HCT116 (cell line): Measurements from ENCODE around the gene FAF2. TPM values are rescaled to one million over a fixed set of nuclear protein-coding genes. Genes with fewer than 3 reads are reported as not detected.

ENCODE experiments used
- ATAC-seq: fragments of 200-7000 bp; cut with Tn5 transposase; 2 replicates; pipeline ENCODE4 v1.9.1; 2020; ENCODE audit warnings: mild to moderate bottlenecking, moderate library complexity
- BruUV-seq: library from RNA; stranded (reverse); fragments of 400-500 nt; replicated peaks from 2 replicates; lab custom pipeline; 2021; lab: Mats Ljungman, UMichigan
- CTCF ChIA-PET: fragments of 300-600 bp; sonication (Branson Sonifier 250); formaldehyde crosslinking; loops from one replicate; lab custom pipeline; 2021; ENCODE audit warnings: antibody characterized with exemption; lab: Charles Lee
- POLR2A ChIA-PET: fragments of 300-600, 350-600 bp; sonication (Branson Sonifier 250); formaldehyde crosslinking; loops from one replicate; lab custom pipeline; 2021; ENCODE audit warnings: antibody characterized with exemption; lab: Charles Lee
- RAD21 ChIA-PET, 2 experiments: fragments of 300-600 bp; sonication (Branson Sonifier 250); formaldehyde crosslinking; loops; one replicate each; lab custom pipeline; 2023; ENCODE audit warnings: low total read pairs in 2 of 2; ENCODE audit not compliant: uncharacterized antibody in 2 of 2, unreplicated experiment in 2 of 2, low non-redundant PET in 1 of 2; lab: Charles Lee
- DNase-seq: peaks from one replicate; pipeline ENCODE4 v3.0.0-alpha.2; 2010; ENCODE audit warnings: low read depth, low spot score
- H2AFZ ChIP-seq: fragments of 200-600 bp; shearing (Covaris generic), sonication (generic); 2 replicates; pipeline ENCODE4 v1.6.1; 2017; ENCODE audit warnings: low read depth, mixed run types, mixed read lengths, antibody characterized with exemption, low read length; ENCODE audit not compliant: poor library complexity, severe bottlenecking
- H3K27ac ChIP-seq: 2 replicates; pipeline ENCODE4 v1.5.1; 2012; ENCODE audit warnings: low read depth, low read length
- H3K27me3 ChIP-seq: fragments of 200-600 bp; sonication (generic); 2 replicates; pipeline ENCODE4 v1.6.1; 2016; ENCODE audit warnings: mixed run types, low read length, mixed read lengths; ENCODE audit not compliant: insufficient read depth
- H3K36me3 ChIP-seq, 2 experiments: fragments of 200-500 bp in 1 of 2; fragments of 200-600 bp in 1 of 2; sonication (Bioruptor generic) in 1 of 2; sonication (generic) in 1 of 2; 2 replicates each; pipeline versions ENCODE4 v1.5.1 to v1.6.1; 2014 to 2016; ENCODE audit warnings: low read length in 2 of 2, inconsistent platforms in 1 of 2, mixed read lengths in 1 of 2, mixed run types in 1 of 2; ENCODE audit not compliant: insufficient read depth in 2 of 2, control insufficient read depth in 1 of 2
- H3K4me1 ChIP-seq, 2 experiments: fragments of 200-600 bp in 1 of 2; sonication (generic) in 1 of 2; 2 replicates each; pipeline versions ENCODE4 v1.5.1 to v1.6.1; 2012 to 2017; ENCODE audit warnings: low read length in 2 of 2, inconsistent platforms in 1 of 2, mild to moderate bottlenecking in 1 of 2, mixed read lengths in 1 of 2, mixed run types in 1 of 2, moderate library complexity in 1 of 2; ENCODE audit not compliant: insufficient read depth in 2 of 2, control insufficient read depth in 1 of 2
- H3K4me2 ChIP-seq: fragments of 200-600 bp; sonication (generic); 2 replicates; pipeline ENCODE4 v1.6.1; 2017; ENCODE audit warnings: mixed run types, low read length, mixed read lengths
- H3K4me3 ChIP-seq, 2 experiments: fragments of 200-600 bp in 1 of 2; sonication (generic) in 1 of 2; replicated peaks in 1 of 2; 2 replicates each; pipeline ENCODE4 v1.5.1; 2011 to 2016; ENCODE audit warnings: low read length in 2 of 2, control low read depth in 1 of 2, low read depth in 1 of 2, mild to moderate bottlenecking in 1 of 2, mixed read lengths in 1 of 2, mixed run types in 1 of 2
- H3K79me2 ChIP-seq: fragments of 200-600 bp; sonication (generic); 2 replicates; pipeline ENCODE4 v1.6.1; 2017; ENCODE audit warnings: mild to moderate bottlenecking, mixed run types, low read length, moderate library complexity, mixed read lengths; ENCODE audit not compliant: insufficient read depth
- H3K9ac ChIP-seq: fragments of 200-600 bp; sonication (generic); 2 replicates; pipeline ENCODE4 v1.6.1; 2016; ENCODE audit warnings: low read length, mixed read lengths
- H3K9me2 ChIP-seq: fragments of 200-600 bp; sonication (generic), shearing (Covaris generic); 2 replicates; pipeline ENCODE4 v1.6.1; 2017; ENCODE audit warnings: mixed run types, mild to moderate bottlenecking, moderate library complexity; ENCODE audit not compliant: insufficient read depth
- H3K9me3 ChIP-seq, 2 experiments: fragments of 200-500 bp in 1 of 2; fragments of 200-600 bp in 1 of 2; sonication (Bioruptor generic) in 1 of 2; sonication (generic) in 1 of 2; 2 replicates each; pipeline ENCODE4 v1.6.1; 2014 to 2017; ENCODE audit warnings: low read length in 2 of 2, mixed read lengths in 2 of 2, inconsistent platforms in 1 of 2, low read depth in 1 of 2, mild to moderate bottlenecking in 1 of 2, mixed run types in 1 of 2, moderate library complexity in 1 of 2; ENCODE audit not compliant: control insufficient read depth in 1 of 2, insufficient read depth in 1 of 2
- H4K20me1 ChIP-seq: fragments of 200-600 bp; sonication (generic), shearing (Covaris generic); 2 replicates; pipeline ENCODE4 v1.6.1; 2017; ENCODE audit warnings: mixed run types, mild to moderate bottlenecking, moderate library complexity; ENCODE audit not compliant: insufficient read depth
- CBX3 ChIP-seq: IDR thresholded peaks from 2 replicates; pipeline ENCODE4 v1.6.1; 2012; ENCODE audit warnings: low read depth
- EZH2phosphoT487 ChIP-seq: fragments of 200-600 bp; IDR thresholded peaks from 2 replicates; pipeline ENCODE4 v1.6.1; 2018; ENCODE audit warnings: antibody characterized with exemption, borderline replicate concordance
- POLR2AphosphoS5 ChIP-seq: IDR thresholded peaks from 2 replicates; pipeline ENCODE4 v1.6.1; 2011; ENCODE audit warnings: mild to moderate bottlenecking, low read depth, low read length, moderate library complexity
- RAD21 ChIP-seq: IDR thresholded peaks from 2 replicates; pipeline ENCODE4 v1.6.1; 2012; ENCODE audit warnings: low read depth, mild to moderate bottlenecking
- ZFX ChIP-seq: fragments of 450-650 bp; IDR thresholded peaks from 2 replicates; pipeline ENCODE4 v1.6.1; 2017
- intact Hi-C: fragments of 100-400 bp; cut with micrococcal nuclease; formaldehyde crosslinking; loops from 2 replicates; pipeline ENCODE4 v1.10.0; 2022
- total RNA-seq: library from RNA; stranded (reverse); gene quantifications from one replicate; pipeline ENCODE4 v1.2.1, GENCODE V29; 2021; ENCODE audit not compliant: unreplicated experiment
- TF ChIP-seq, protein P1 (sequence below): IDR thresholded peaks from 2 replicates; pipeline ENCODE4 v1.6.1; 2011; ENCODE audit warnings: mild to moderate bottlenecking, low read length, moderate library complexity; ENCODE audit not compliant: insufficient replicate concordance; ENCODE audit errors: extremely low read depth
- TF ChIP-seq, protein P2 (sequence below): IDR thresholded peaks from 2 replicates; pipeline ENCODE4 v1.6.1; 2012
- TF ChIP-seq, protein P3 (sequence below): IDR thresholded peaks from 2 replicates; pipeline ENCODE4 v1.6.1; 2012

FAF2 gene
- total RNA-seq, 1 experiment from 2014 or later: 51.9 TPM

- intact Hi-C loops: no loop called here
- H3K9ac ChIP-seq: no peak overlapping the region
- H3K79me2 ChIP-seq: no peaks in the 10 kb centered on the region
- H2AFZ ChIP-seq: no peak overlapping the region
- no peak overlapping the region for H3K27ac ChIP-seq
- ATAC-seq (no peak), DNase-seq (no peak)
- H3K27me3 ChIP-seq: no peaks in the 10 kb centered on the region
- TF ChIP-seq POLR2AphosphoS5: no peak
- no peak for TF ChIP-seq ZFX
- TF ChIP-seq EZH2phosphoT487: no peak
- TF ChIP-seq, protein P1, sequence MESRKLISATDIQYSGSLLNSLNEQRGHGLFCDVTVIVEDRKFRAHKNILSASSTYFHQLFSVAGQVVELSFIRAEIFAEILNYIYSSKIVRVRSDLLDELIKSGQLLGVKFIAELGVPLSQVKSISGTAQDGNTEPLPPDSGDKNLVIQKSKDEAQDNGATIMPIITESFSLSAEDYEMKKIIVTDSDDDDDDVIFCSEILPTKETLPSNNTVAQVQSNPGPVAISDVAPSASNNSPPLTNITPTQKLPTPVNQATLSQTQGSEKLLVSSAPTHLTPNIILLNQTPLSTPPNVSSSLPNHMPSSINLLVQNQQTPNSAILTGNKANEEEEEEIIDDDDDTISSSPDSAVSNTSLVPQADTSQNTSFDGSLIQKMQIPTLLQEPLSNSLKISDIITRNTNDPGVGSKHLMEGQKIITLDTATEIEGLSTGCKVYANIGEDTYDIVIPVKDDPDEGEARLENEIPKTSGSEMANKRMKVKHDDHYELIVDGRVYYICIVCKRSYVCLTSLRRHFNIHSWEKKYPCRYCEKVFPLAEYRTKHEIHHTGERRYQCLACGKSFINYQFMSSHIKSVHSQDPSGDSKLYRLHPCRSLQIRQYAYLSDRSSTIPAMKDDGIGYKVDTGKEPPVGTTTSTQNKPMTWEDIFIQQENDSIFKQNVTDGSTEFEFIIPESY: no peak
- TF ChIP-seq, protein P2, sequence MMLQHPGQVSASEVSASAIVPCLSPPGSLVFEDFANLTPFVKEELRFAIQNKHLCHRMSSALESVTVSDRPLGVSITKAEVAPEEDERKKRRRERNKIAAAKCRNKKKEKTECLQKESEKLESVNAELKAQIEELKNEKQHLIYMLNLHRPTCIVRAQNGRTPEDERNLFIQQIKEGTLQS: no peak
- no peaks in the 10 kb centered on the region for H4K20me1 ChIP-seq
- H3K9me3 ChIP-seq: no peaks in the 10 kb centered on the region
- CTCF ChIA-PET: no interaction called here
- H3K4me1 ChIP-seq: no peaks in the 10 kb centered on the region
- POLR2A ChIA-PET: interaction anchor here (2.0 kb wide), 1 partner anchor 12 kb away, joined by 5 read pairs; the partner anchor contains the start of gene RNF44
- H3K4me3 ChIP-seq: no peak overlapping the region
- peaks cover 3 to 18% of the 10 kb centered on the region in 2 experiments; a peak in 2 of 4 replicates for H3K36me3 ChIP-seq
- RAD21 ChIA-PET: no interaction called here
- no peaks in the 10 kb centered on the region for H3K9me2 ChIP-seq
- H3K4me2 ChIP-seq: no peak overlapping the region
- BruUV-seq: no TSS peak
Measured at GRCh38 chr5:176525677-176526076, 77.5 kb downstream of the FAF2 start.

DNA sequence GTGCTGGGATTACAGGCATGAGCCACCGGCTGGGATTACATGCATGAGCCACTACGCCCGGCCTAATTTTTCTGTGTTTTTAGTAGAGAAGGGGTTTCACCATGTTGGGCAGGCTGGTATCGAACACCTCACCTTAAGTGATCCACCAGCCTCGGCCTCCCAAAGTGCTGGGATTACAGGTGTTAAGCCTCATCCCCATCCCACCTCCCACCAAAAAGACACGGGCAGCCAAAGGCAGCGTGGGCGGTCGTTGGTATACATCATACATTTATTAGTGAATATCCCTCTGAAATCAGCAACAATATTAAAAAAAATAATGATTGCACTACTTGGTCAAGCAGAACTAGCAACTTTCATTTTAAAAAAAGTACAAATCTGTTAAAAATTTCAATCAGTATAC lies 78.3 kb downstream of the FAF2 start:
- ChIA-PET RAD21 (no interaction called here), POLR2A (interaction anchor here (2.0 kb wide), 1 partner anchor 11 kb away, joined by 5 read pairs; the partner anchor contains the start of gene RNF44), CTCF (no interaction called here)
- BruUV-seq: no TSS peak
- Histone ChIP-seq H2AFZ (no peak overlapping the region), H3K9ac (no peak overlapping the region), H3K79me2 (no peaks in the 10 kb centered on the region), H3K27me3 (no peaks in the 10 kb centered on the region), H3K27ac (no peak overlapping the region), H3K4me2 (no peak overlapping the region), H3K9me3 (no peaks in the 10 kb centered on the region), H3K4me1 (no peaks in the 10 kb centered on the region), H3K4me3 (no peak overlapping the region), H4K20me1 (no peaks in the 10 kb centered on the region), H3K9me2 (no peaks in the 10 kb centered on the region), H3K36me3 (peaks cover 3 to 26% of the 10 kb centered on the region in 2 experiments; a peak in 2 of 4 replicates)
- ATAC-seq: no peak
- intact Hi-C loops: no loop called here
- no peak for DNase-seq
- TF ChIP-seq, protein P3, sequence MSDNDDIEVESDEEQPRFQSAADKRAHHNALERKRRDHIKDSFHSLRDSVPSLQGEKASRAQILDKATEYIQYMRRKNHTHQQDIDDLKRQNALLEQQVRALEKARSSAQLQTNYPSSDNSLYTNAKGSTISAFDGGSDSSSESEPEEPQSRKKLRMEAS: no peak
- TF ChIP-seq CBX3 (no peak), RAD21 (no peak)
- TF ChIP-seq, protein P2: no peak
